Thyroid gland (tissue), 4 donors: ENCODE measurements around the gene HHAT.

Experiments
- POLR2A ChIP-seq, 2 donors: fragments of 450-650 bp; IDR thresholded peaks; one replicate each; pipeline ENCODE4 v1.6.1; 2017; ENCODE audit warnings: antibody characterized with exemption in 2 of 2, mild to moderate bottlenecking in 2 of 2, moderate library complexity in 1 of 2
- TF ChIP-seq, protein P1 (sequence below), 6 experiments: fragments of 200-600 bp in 3 of 6; fragments of 450-650 bp in 3 of 6; sonication (generic) in 3 of 6; IDR thresholded peaks; one replicate each; pipeline ENCODE4 v1.5.1; 2016 to 2019; ENCODE audit warnings: antibody characterized with exemption in 6 of 6, mild to moderate bottlenecking in 2 of 6, inconsistent platforms in 1 of 6, moderate library complexity in 1 of 6

DNA sequence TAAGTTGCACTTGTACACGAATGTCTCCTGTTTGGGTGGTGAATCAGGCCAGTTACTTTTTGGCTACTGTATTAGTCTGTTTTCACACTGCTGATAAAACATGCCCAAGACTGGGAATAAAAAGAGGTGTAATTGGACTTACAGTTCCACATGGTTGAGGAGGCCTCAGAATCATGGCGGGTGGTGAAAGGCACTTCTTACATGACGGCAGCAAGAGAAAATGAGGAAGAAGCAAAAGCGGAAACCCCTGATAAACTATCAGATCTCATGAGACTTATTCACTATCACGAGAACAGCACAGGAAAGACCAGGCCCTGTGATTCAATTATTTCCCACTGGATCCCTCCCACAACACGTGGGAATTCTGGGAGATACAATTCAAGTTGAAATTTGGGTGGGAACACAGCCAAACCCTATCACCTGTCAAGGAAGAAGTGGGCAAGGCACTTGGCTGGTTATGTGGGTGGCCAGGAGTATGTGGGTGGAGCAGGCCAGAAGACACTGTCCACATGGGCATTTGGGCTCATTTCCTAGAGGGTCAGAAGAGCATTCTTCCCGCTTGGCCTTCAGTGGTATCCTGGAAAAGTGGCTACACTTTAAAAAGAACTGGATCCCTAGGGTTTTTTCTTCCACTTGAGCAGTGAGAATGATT, 228.8 kb downstream of the HHAT start:
- no peak for TF ChIP-seq POLR2A (IDR thresholded peaks at IDR 0.05)
- TF ChIP-seq, protein P1, sequence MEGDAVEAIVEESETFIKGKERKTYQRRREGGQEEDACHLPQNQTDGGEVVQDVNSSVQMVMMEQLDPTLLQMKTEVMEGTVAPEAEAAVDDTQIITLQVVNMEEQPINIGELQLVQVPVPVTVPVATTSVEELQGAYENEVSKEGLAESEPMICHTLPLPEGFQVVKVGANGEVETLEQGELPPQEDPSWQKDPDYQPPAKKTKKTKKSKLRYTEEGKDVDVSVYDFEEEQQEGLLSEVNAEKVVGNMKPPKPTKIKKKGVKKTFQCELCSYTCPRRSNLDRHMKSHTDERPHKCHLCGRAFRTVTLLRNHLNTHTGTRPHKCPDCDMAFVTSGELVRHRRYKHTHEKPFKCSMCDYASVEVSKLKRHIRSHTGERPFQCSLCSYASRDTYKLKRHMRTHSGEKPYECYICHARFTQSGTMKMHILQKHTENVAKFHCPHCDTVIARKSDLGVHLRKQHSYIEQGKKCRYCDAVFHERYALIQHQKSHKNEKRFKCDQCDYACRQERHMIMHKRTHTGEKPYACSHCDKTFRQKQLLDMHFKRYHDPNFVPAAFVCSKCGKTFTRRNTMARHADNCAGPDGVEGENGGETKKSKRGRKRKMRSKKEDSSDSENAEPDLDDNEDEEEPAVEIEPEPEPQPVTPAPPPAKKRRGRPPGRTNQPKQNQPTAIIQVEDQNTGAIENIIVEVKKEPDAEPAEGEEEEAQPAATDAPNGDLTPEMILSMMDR (IDR thresholded peaks at IDR 0.05) = no peak
